Right lobe of liver (tissue), 6 donors: ENCODE measurements around the gene XRCC4. TPM values are rescaled to one million over a fixed set of nuclear protein-coding genes. Genes with fewer than 3 reads are reported as not detected.

ENCODE experiments used
- ATAC-seq, 4 donors: fragments of 200-7000 bp; cut with Tn5 transposase; one replicate each; pipeline ENCODE4 v1.9.1; 2020; ENCODE audit warnings: mild to moderate bottlenecking in 4 of 4, moderate library complexity in 4 of 4
- DNase-seq, 3 donors: peaks; one replicate each; pipeline ENCODE4 v3.0.0-alpha.2; 2020
- H3K27ac ChIP-seq, 3 donors: fragments of 200-600 bp; one replicate each; pipeline ENCODE4 v1.8.0; 2022
- H3K27me3 ChIP-seq, 2 donors: fragments of 200-600 bp; one replicate each; pipeline ENCODE4 v1.8.0; 2022
- H3K36me3 ChIP-seq, 4 donors: fragments of 200-600 bp; sonication (generic) in 1 of 4; one replicate each; pipeline versions ENCODE4 v1.5.1 to v1.8.0; 2017 to 2022; ENCODE audit warnings: control low read depth in 1 of 4
- H3K4me1 ChIP-seq, 4 donors: fragments of 200-600 bp; sonication (generic) in 1 of 4; one replicate each; pipeline versions ENCODE4 v1.5.1 to v1.8.0; 2017 to 2022; ENCODE audit warnings: control low read depth in 1 of 4
- H3K4me3 ChIP-seq, 3 donors: fragments of 200-600 bp; one replicate each; pipeline ENCODE4 v1.8.0; 2022
- H3K9me3 ChIP-seq, 4 donors: fragments of 200-600 bp; sonication (generic) in 1 of 4; one replicate each; pipeline versions ENCODE4 v1.5.1 to v1.8.0; 2017 to 2022; ENCODE audit warnings: control low read depth in 1 of 4
- POLR2A ChIP-seq: fragments of 450-650 bp; IDR thresholded peaks from one replicate; pipeline ENCODE4 v1.6.1; 2017; ENCODE audit warnings: antibody characterized with exemption, mild to moderate bottlenecking
- WGBS: methylation state at CpG from one replicate; pipeline ENCODE4 v1.1.6; 2018; ENCODE audit warnings: low coverage, low lambda C conversion rate; ENCODE audit not compliant: insufficient coverage; ENCODE audit errors: missing lambda C conversion rate; 5-methylcytosine and 5-hydroxymethylcytosine counted together
- intact Hi-C, 2 donors: fragments of 100-400 bp; cut with DNase I; formaldehyde crosslinking; loops; one replicate each; pipeline versions ENCODE4 v1.11.2 to v1.14.1; 2022
- total RNA-seq, 6 experiments: library from RNA; depleted of rRNA in 2 of 6; stranded (reverse); fragments of >200 nt in 2 of 6; fragmentation: NEBNext Ultra II Directional in 3 of 6; extraction: Animal tissue kit (Norgen Biotek cat#: 25700) in 3 of 6; gene quantifications; one replicate each; pipeline versions ENCODE4 v1.1.0 to v1.2.4, GENCODE V29; 2016 to 2023
- TF ChIP-seq, protein P1 (sequence below), 4 donors: fragments of 200-600 bp in 3 of 4; fragments of 450-650 bp in 1 of 4; IDR thresholded peaks; one replicate each; pipeline versions ENCODE4 v1.5.1 to v1.8.0; 2016 to 2022; ENCODE audit warnings: antibody characterized with exemption in 4 of 4, mild to moderate bottlenecking in 2 of 4
- donor health status: DM: no; HTN: yes; CAD: no.
- donor health status: DM: no; HTN: no; CAD: no.
- donor health status: DM: no; HTN: no; CAD: no.
- donor health status: DM: no; HTN: yes; CAD: no.
- donor health status: DM: no; HTN: yes; CAD: no.

Gene XRCC4
- total RNA-seq, 6 experiments from 2014 or later: 1.6 to 4.8 (median 2.5) TPM

DNA sequence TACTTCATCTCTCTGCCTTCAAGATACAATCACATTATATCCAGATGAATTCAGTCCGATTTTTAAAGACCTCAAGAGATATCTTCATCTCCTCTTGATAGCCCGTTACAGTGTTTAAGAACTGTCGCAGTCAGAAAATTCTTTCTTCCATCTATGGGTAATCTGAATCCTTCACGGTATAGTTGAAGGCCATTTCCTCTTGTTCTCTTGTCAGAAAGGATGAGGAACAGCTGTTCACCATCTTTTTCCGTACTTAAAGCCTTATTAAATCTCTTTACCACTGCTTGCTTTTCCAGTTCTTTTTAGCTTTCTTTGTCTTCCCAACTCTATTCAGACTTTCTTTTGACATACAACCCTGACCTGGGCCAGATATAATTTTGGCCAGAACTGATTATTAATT lies 121.8 kb downstream of the XRCC4 start:
- Histone ChIP-seq H3K36me3 (no peaks in the 10 kb centered on the region), H3K9me3 (no peaks in the 10 kb centered on the region), H3K27ac (no peak overlapping the region), H3K4me1 (no peaks in the 10 kb centered on the region), H3K4me3 (no peak overlapping the region), H3K27me3 (no peaks in the 10 kb centered on the region)
- no peak for ATAC-seq
- 68% methylated on average over 5 of the region's 5 CpGs for WGBS
- no peak for DNase-seq
- TF ChIP-seq POLR2A: no peak
- TF ChIP-seq, protein P1, sequence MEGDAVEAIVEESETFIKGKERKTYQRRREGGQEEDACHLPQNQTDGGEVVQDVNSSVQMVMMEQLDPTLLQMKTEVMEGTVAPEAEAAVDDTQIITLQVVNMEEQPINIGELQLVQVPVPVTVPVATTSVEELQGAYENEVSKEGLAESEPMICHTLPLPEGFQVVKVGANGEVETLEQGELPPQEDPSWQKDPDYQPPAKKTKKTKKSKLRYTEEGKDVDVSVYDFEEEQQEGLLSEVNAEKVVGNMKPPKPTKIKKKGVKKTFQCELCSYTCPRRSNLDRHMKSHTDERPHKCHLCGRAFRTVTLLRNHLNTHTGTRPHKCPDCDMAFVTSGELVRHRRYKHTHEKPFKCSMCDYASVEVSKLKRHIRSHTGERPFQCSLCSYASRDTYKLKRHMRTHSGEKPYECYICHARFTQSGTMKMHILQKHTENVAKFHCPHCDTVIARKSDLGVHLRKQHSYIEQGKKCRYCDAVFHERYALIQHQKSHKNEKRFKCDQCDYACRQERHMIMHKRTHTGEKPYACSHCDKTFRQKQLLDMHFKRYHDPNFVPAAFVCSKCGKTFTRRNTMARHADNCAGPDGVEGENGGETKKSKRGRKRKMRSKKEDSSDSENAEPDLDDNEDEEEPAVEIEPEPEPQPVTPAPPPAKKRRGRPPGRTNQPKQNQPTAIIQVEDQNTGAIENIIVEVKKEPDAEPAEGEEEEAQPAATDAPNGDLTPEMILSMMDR (IDR thresholded peaks at IDR 0.05): no peak
- intact Hi-C loops: no loop called here

DNA sequence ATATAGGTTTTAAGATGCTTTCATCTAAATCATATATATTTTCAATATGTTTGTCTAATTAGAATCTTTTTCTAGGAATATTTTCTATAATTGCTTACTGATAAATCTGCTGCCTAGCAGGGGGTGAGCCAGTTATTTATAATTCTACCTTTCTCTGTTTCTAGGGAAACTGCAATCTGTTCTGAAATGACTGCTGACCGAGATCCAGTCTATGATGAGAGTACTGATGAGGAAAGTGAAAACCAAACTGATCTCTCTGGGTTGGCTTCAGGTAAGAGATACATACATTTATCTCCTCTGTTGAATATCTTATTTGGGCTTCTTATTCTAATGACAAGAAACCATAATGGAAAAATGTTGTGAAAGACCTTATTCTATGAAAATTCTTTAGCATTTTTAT lies 127.3 kb downstream of the XRCC4 start:
- 100% methylated on average over 1 of the region's 1 CpG for WGBS
- H3K36me3 ChIP-seq: no peaks in the 10 kb centered on the region
- no peaks in the 10 kb centered on the region for H3K4me1 ChIP-seq
- no peaks in the 10 kb centered on the region for H3K9me3 ChIP-seq
- H3K4me3 ChIP-seq: no peak overlapping the region
- H3K27ac ChIP-seq: no peak overlapping the region
- no peak for DNase-seq
- H3K27me3 ChIP-seq: no peaks in the 10 kb centered on the region
- no peak for ATAC-seq
- intact Hi-C loops: no loop called here
- TF ChIP-seq, protein P1 (IDR thresholded peaks at IDR 0.05): no peak
- TF ChIP-seq POLR2A: no peak

DNA sequence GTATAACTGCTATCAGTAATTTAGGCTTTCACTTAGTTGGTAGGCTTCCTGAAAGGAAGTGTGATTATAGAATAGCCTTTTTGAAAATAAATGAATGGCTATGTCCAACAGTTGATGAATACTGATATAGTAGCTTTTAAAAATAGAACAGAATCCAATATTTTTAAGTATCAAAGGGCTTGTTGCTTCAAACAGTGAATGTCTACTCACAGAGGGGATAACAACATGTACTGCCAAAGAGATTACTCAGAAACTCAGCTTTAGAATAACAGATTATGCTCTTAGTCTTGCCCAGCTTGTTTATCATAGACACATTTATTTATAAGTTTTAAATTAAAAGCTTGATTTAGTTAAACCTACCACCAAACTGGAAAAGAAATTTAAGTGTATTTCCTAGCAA lies 132.6 kb downstream of the XRCC4 start:
- intact Hi-C loops: no loop called here
- H3K36me3 ChIP-seq: no peaks in the 10 kb centered on the region
- DNase-seq (no peak), ATAC-seq (no peak)
- no peaks in the 10 kb centered on the region for H3K4me1 ChIP-seq
- TF ChIP-seq, protein P1 (IDR thresholded peaks at IDR 0.05): no peak
- TF ChIP-seq POLR2A: no peak
- H3K9me3 ChIP-seq: no peaks in the 10 kb centered on the region
- no peak overlapping the region for H3K4me3 ChIP-seq
- H3K27ac ChIP-seq: no peak overlapping the region
- H3K27me3 ChIP-seq: no peaks in the 10 kb centered on the region

DNA sequence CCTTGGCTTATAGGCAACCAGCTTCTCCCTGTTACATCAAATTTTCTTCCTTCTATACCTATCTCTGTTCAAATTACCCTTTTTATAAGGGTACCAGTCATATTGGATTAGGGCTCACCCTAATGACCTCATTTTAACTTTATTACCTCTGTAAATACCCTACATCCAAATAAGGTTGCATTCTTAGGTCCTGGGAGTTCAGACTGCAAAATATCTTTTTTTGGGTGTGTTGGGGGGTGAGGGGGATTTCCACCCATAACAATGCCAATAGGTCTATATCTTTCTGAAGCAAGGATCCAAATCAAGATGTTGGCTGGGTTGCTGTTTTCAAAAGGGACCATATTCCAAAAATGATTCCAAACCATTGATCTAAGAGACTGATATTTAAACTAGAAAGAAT lies 141.7 kb downstream of the XRCC4 start:
- H3K4me3 ChIP-seq: no peak overlapping the region
- intact Hi-C loops: no loop called here
- no peak overlapping the region for H3K27ac ChIP-seq
- H3K9me3 ChIP-seq: no peaks in the 10 kb centered on the region
- no peak for DNase-seq
- H3K36me3 ChIP-seq: no peaks in the 10 kb centered on the region
- no peak for TF ChIP-seq POLR2A
- TF ChIP-seq, protein P1 (IDR thresholded peaks at IDR 0.05): no peak
- ATAC-seq: no peak
- H3K4me1 ChIP-seq: no peaks in the 10 kb centered on the region
- no peaks in the 10 kb centered on the region for H3K27me3 ChIP-seq

DNA sequence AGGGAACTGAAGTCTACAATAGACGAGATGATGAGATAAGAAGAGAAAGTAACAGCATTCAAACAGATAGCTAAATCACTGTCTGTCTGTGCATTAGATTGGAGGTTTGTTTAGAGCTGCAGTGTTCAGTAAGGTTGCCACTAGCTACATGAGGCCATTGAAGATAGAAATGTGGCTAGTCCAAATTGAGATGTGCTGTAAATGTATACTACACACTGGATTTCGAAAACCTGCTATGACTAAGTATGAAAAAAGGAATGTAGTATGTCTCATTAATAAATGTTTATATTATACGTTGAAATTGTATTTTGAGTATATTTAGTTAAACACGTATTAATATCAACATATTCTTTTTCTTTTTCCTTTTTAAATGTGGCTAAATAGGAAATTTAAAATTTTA lies 142.1 kb downstream of the XRCC4 start:
- DNase-seq (no peak), ATAC-seq (no peak)
- Histone ChIP-seq H3K36me3 (no peaks in the 10 kb centered on the region), H3K27me3 (no peaks in the 10 kb centered on the region), H3K9me3 (no peaks in the 10 kb centered on the region), H3K4me3 (no peak overlapping the region), H3K4me1 (no peaks in the 10 kb centered on the region), H3K27ac (no peak overlapping the region)
- no peak for TF ChIP-seq POLR2A
- TF ChIP-seq, protein P1 (IDR thresholded peaks at IDR 0.05): no peak
- intact Hi-C loops: no loop called here
- WGBS: 70% methylated on average over 4 of the region's 4 CpGs
